Head of caudate nucleus (tissue), 42 donors: ENCODE results near the gene HAX1.
"Not testable (repeated sequence)": the region's sequence is repeated elsewhere in the genome, so short reads cannot be mapped to it uniquely, and the experiment has no call there.

Experiments used
- DNase-seq, 42 donors: peaks; one replicate each; pipeline versions ENCODE4 v3.0.0 to v3.0.0-alpha.2; 2020 to 2021; ENCODE audit warnings: mixed read lengths in 7 of 42
- intact Hi-C: fragments of 100-400 bp; cut with DNase I; formaldehyde crosslinking; loops from one replicate; pipeline ENCODE4 v1.15.0; 2022

The HAX1 gene

GRCh38 chr1:154272217-154272998 is at the start of gene HAX1:
Gene HAX1, plus strand, starts transcription at chr1:154272629. Its CDS starts 95 bp downstream, at chr1:154272724.
- peak; percentile 83 to 96 (median 91) for DNase-seq
- intact Hi-C loops: loop anchor here (2.0 to 5.0 kb wide), 2 partner anchors 52 to 65 kb away; partner anchors contain the start of gene UBAP2L

GRCh38 chr1:154222918-154223317 is 49.5 kb upstream of the HAX1 start:
- intact Hi-C loops: loop anchor here (5.0 kb wide), 2 partner anchors 41 to 334 kb away; partner anchors contain the start of gene UBE2Q1
- no peak for DNase-seq

- DNase-seq: no peak
- intact Hi-C loops: loop anchor here (5.0 kb wide), 2 partner anchors 41 to 334 kb away; partner anchors contain the start of gene UBE2Q1
These were observed 48.8 kb upstream of the HAX1 start for GRCh38 chr1:154223621-154224020.

GRCh38 chr1:154225370-154225769 is 47.1 kb upstream of the HAX1 start:
- DNase-seq: no peak
- intact Hi-C loops: no loop called here

GRCh38 chr1:154231112-154231511 is 41.3 kb upstream of the HAX1 start:
- intact Hi-C loops: not testable (repeated sequence)

GRCh38 chr1:154233127-154233526 is 39.3 kb upstream of the HAX1 start:
- DNase-seq, intact Hi-C loops: not testable (repeated sequence)

More at GRCh38 chr1:154231112-154231511, 41.3 kb upstream of the HAX1 start:
- DNase-seq: not testable (repeated sequence)

GRCh38 chr1:154236855-154237254 is 35.6 kb upstream of the HAX1 start:
- no peak for DNase-seq
- intact Hi-C loops: no loop called here

- no peak for DNase-seq
- intact Hi-C loops: no loop called here
These were observed 35.0 kb upstream of the HAX1 start for GRCh38 chr1:154237435-154237834.

GRCh38 chr1:154237880-154238506 is 34.4 kb upstream of the HAX1 start:
- intact Hi-C loops: no loop called here

GRCh38 chr1:154239491-154239890 is 32.9 kb upstream of the HAX1 start:
- intact Hi-C loops: no loop called here
- no peak for DNase-seq

More at GRCh38 chr1:154237880-154238506, 34.4 kb upstream of the HAX1 start:
- no peak for DNase-seq

GRCh38 chr1:154240294-154240833 is 32.1 kb upstream of the HAX1 start:
- DNase-seq: no peak
- intact Hi-C loops: no loop called here

- DNase-seq: no peak
These were observed 30.6 kb upstream of the HAX1 start for GRCh38 chr1:154241703-154242351.

GRCh38 chr1:154253671-154254070 is 18.8 kb upstream of the HAX1 start:
- intact Hi-C loops: no loop called here

More at GRCh38 chr1:154241703-154242351, 30.6 kb upstream of the HAX1 start:
- intact Hi-C loops: no loop called here

GRCh38 chr1:154256686-154257085 is 15.7 kb upstream of the HAX1 start:
- DNase-seq: no peak
- intact Hi-C loops: no loop called here

More at GRCh38 chr1:154253671-154254070, 18.8 kb upstream of the HAX1 start:
- DNase-seq: no peak

GRCh38 chr1:154258784-154259183 is 13.6 kb upstream of the HAX1 start:
- no peak for DNase-seq
- intact Hi-C loops: no loop called here

GRCh38 chr1:154260127-154260526 is 12.3 kb upstream of the HAX1 start:
- no peak for DNase-seq
- intact Hi-C loops: loop anchor here (10.0 kb wide), 1 partner anchor 55 kb away; the partner anchor contains the start of gene CFAP141

GRCh38 chr1:154263465-154264332 is 8.7 kb upstream of the HAX1 start:
- intact Hi-C loops: loop anchor here (10.0 kb wide), 1 partner anchor 59 kb away; the partner anchor contains the start of gene CFAP141
- no peak for DNase-seq

- no peak for DNase-seq
- intact Hi-C loops: loop anchor here (10.0 kb wide), 1 partner anchor 60 kb away; the partner anchor contains the start of gene CFAP141
These were observed 8.0 kb upstream of the HAX1 start for GRCh38 chr1:154264454-154264853.
